GM12878 (cell line): ENCODE results near the gene CDC37L1. TPM values are rescaled to one million over a fixed set of nuclear protein-coding genes. Genes with fewer than 3 reads are reported as not detected.

ENCODE experiments used
- ATF2 ChIP-seq: IDR thresholded peaks from 2 replicates; pipeline ENCODE4 v1.6.1; 2012; ENCODE audit warnings: low read length, inconsistent platforms
- CEBPZ ChIP-seq: fragments of 150-350 bp; IDR thresholded peaks from 2 replicates; pipeline ENCODE4 v1.6.1; 2016; ENCODE audit warnings: low read depth, low read length
- CHD4 ChIP-seq: fragments of 200-600 bp; sonication (generic); IDR thresholded peaks from 2 replicates; pipeline ENCODE4 v1.6.1; 2016; ENCODE audit warnings: mild to moderate bottlenecking
- E2F4 ChIP-seq: IDR thresholded peaks from 2 replicates; pipeline ENCODE4 v1.6.1; 2012; ENCODE audit warnings: low read depth, low read length, improper control_type of control experiment
- GATAD2B ChIP-seq: fragments of 450-650 bp; conservative IDR thresholded peaks from 2 replicates; pipeline ENCODE4 v1.6.1; 2017; ENCODE audit warnings: low read depth, mild to moderate bottlenecking, moderate library complexity
- HCFC1 ChIP-seq: fragments of 150-350 bp; IDR thresholded peaks from 2 replicates; pipeline ENCODE4 v1.6.1; 2014; ENCODE audit warnings: low read length
- MYB ChIP-seq: fragments of 150-350 bp; IDR thresholded peaks from 2 replicates; pipeline ENCODE4 v1.6.1; 2014; ENCODE audit warnings: mild to moderate bottlenecking, low read depth, low read length, borderline replicate concordance
- NFYA ChIP-seq: IDR thresholded peaks from 2 replicates; pipeline ENCODE4 v1.6.1; 2011; ENCODE audit warnings: low read depth, mild to moderate bottlenecking, low read length, improper control_type of control experiment, borderline replicate concordance
- PAX8 ChIP-seq: fragments of 450-650 bp; IDR thresholded peaks from 2 replicates; pipeline ENCODE4 v1.6.1; 2017; ENCODE audit warnings: mild to moderate bottlenecking, moderate library complexity
- POLR2A ChIP-seq: IDR thresholded peaks from 2 replicates; pipeline ENCODE4 v1.6.1; 2011; ENCODE audit warnings: low read depth, mild to moderate bottlenecking, low read length
- REST ChIP-seq: IDR thresholded peaks from 2 replicates; pipeline ENCODE4 v1.6.1; 2012; ENCODE audit warnings: mild to moderate bottlenecking, low read depth, low read length
- YY1 ChIP-seq: IDR thresholded peaks from 2 replicates; pipeline ENCODE4 v1.6.1; 2011; ENCODE audit warnings: low read depth, mild to moderate bottlenecking, low read length
- ZNF274 ChIP-seq: IDR thresholded peaks from one replicate; pipeline ENCODE4 v1.8.0; 2011; ENCODE audit not compliant: insufficient read length, insufficient read depth
- ZNF592 ChIP-seq: fragments of 450-650 bp; IDR thresholded peaks from 2 replicates; pipeline ENCODE4 v1.6.1; 2017; ENCODE audit warnings: mild to moderate bottlenecking, moderate library complexity
- ZSCAN29 ChIP-seq: fragments of 450-650 bp; IDR thresholded peaks from 2 replicates; pipeline ENCODE4 v1.6.1; 2017; ENCODE audit warnings: mild to moderate bottlenecking, moderate library complexity
- polyA plus RNA-seq, 11 experiments: library from polyadenylated mRNA; depleted of rRNA in 4 of 11; unstranded in 6 of 11; stranded (reverse) in 5 of 11; fragments of >200 nt; fragmentation: Nextera tagmentation in 4 of 11; fragmentation: Illumina TruSeq in 1 of 11; extraction: Ambion mirVana in 4 of 11; extraction: Trizol in 1 of 11; gene quantifications; 1 replicate in 1 of 11; 2 replicates in 10 of 11; pipeline versions ENCODE4 v1.2.1 to v1.2.3, GENCODE V29; 2011 to 2016; ENCODE audit warnings: inconsistent platforms in 2 of 11, missing spikeins in 2 of 11, low read depth in 1 of 11
- total RNA-seq, 4 experiments: library from RNA; depleted of rRNA in 3 of 4; stranded (reverse); fragments of >200 nt in 3 of 4; fragmentation: Illumina TruSeq in 1 of 4; extraction: Trizol in 1 of 4; gene quantifications; 2 replicates each; pipeline versions ENCODE4 v1.2.1 to v1.2.3, GENCODE V29; 2013 to 2021

CDC37L1 gene
- total and polyA plus RNA-seq, 10 of the 15 experiments (the other 5 are each of a cell fraction or from before 2014, with no cell fraction given) = 2.2 to 16.6 (median 8.2) TPM

- TF ChIP-seq ATF2 (no peak), ZSCAN29 (no peak), CHD4 (no peak), REST (no peak), MYB (no peak), POLR2A (no peak), ZNF274 (no peak), PAX8 (no peak), HCFC1 (no peak), YY1 (no peak), CEBPZ (no peak), ZNF592 (no peak), E2F4 (no peak), GATAD2B (no peak), NFYA (no peak)
These were observed 67.1 kb downstream of the CDC37L1 start (continued) for GRCh38 chr9:4746278-4747030.
